IPS-20b (cell line): ENCODE data around the gene ACAP2.

Experiments used
- H3K27ac ChIP-seq: one replicate; pipeline ENCODE4 v1.5.1; 2013; ENCODE audit warnings: low read length
- H3K27me3 ChIP-seq: 2 replicates; pipeline ENCODE4 v1.6.1; 2013; ENCODE audit warnings: mild to moderate bottlenecking, low read length, inconsistent platforms; ENCODE audit not compliant: insufficient read depth
- H3K36me3 ChIP-seq: 2 replicates; pipeline ENCODE4 v1.6.1; 2013; ENCODE audit warnings: low read depth, mild to moderate bottlenecking, inconsistent platforms, low read length, moderate library complexity; ENCODE audit not compliant: insufficient read depth
- H3K4me1 ChIP-seq: 2 replicates; pipeline ENCODE4 v1.6.1; 2013; ENCODE audit warnings: mild to moderate bottlenecking, control low read depth, inconsistent platforms, low read length, moderate library complexity; ENCODE audit not compliant: insufficient read depth
- H3K4me3 ChIP-seq: 2 replicates; pipeline ENCODE4 v1.5.1; 2013; ENCODE audit warnings: mild to moderate bottlenecking, low read length, inconsistent platforms
- H3K9ac ChIP-seq: 2 replicates; pipeline ENCODE4 v1.6.1; 2013; ENCODE audit warnings: low read depth, mild to moderate bottlenecking, inconsistent platforms, low read length, moderate library complexity
- H3K9me3 ChIP-seq: 2 replicates; pipeline ENCODE4 v1.6.1; 2013; ENCODE audit warnings: mild to moderate bottlenecking, low read depth, low read length, inconsistent platforms; ENCODE audit not compliant: insufficient read depth

The ACAP2 gene

DNA sequence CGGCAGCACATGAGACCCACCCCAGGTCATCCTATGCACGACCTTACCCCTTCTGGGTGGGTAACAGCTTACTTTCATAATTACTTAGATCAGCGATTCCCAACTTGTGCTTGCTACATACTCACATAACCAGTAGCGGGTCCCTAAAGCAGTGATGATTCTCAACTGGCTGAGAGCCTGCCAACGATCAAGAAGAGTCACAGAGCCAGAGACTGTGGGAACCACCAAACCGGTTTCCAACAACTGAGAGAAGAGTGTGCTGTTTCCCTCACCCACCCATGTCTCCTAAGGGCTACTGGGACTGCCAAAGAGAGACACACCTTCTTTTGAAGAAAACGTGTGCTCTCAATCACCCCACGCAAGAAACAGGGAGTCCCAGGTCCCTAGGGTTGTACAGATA lies 159.9 kb downstream of the ACAP2 start:
- no peak overlapping the region for H3K4me3 ChIP-seq
- H3K27me3 ChIP-seq: no peaks in the 10 kb centered on the region
- H3K9ac ChIP-seq: no peak overlapping the region
- H3K36me3 ChIP-seq: peaks cover 20% of the 10 kb centered on the region
- H3K9me3 ChIP-seq: no peaks in the 10 kb centered on the region
- no peaks in the 10 kb centered on the region for H3K4me1 ChIP-seq
- no peak overlapping the region for H3K27ac ChIP-seq

DNA sequence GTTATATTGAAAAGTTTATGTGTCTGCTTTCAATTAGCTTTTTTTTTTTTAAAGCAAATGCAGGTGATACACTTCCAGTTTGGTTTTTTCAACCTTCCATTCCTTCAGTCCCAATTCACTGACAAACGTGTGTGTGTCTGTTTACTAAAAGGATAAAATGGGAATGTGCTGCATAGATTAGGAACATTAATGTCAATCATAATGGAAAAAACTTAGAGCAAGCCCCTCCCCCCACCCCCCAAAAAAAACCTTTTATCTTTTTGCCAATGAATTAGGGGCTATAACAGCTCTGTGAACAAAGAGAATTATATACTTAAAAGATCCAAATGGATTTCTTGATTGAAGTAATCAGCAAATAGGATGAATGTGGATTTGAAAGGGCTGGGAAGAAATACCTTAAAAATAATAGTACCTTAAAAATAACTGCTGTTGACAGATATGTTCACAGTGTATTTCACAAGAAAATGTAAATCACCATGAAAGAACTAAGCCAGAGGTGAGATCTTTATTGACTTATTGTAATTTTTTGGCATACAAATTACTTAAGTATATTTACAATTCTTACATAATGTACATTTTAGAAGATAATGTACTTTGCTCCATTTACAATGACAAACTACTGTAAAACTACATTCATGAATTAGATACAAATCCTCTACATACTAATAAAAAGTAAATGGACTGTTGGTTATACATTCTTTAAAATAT lies 168.4 kb downstream of the ACAP2 start:
- Histone ChIP-seq H3K36me3 (no peaks in the 10 kb centered on the region), H3K9me3 (no peaks in the 10 kb centered on the region), H3K4me3 (no peak overlapping the region), H3K4me1 (peaks cover 8% of the 10 kb centered on the region), H3K9ac (no peak overlapping the region), H3K27me3 (no peaks in the 10 kb centered on the region), H3K27ac (no peak overlapping the region)

DNA sequence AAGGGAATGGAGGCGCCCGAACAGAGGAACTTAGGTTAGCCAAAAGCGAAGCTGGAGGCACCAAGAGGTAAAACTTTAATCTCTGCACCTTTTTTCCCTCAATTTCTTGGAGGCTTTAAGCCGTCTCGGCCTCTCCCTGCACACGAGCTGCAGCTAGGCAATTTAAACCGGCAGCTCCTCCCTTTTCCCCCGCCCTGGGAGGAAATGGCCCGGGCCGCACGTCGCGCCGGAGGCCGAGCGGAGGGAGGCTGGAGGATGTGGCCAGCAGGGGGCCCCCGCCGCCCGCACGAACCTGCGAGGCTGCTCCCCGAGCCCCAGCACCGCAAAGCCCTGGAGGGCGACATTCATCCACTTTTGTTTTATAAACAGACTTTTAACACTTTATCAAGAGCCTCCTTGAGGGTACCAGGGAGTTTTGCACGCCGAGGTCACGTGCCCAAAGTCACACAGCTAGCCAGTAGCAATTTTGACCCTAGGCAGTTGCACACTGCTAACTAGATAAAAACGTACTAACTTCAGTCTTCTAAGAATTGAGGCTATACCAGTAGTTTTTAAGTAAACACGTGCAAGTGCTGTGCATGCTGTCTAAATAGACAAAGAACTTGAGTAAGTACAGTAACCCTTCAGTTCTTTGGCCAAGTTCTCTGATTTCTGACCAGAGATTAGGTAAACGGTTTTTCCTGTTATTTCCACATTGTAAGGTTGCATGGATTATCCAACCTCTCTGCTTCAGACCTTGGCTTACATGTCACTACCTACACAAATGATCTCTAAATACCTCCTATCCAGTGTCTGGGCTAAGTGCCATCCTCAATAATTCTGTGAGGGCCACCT lies 171.2 kb downstream of the ACAP2 start:
- Histone ChIP-seq H3K9ac (peak overlapping the region; percentile 90), H3K4me3 (peak overlapping the region; percentile 89), H3K9me3 (no peaks in the 10 kb centered on the region), H3K27me3 (no peaks in the 10 kb centered on the region), H3K27ac (peak overlapping the region; percentile 86), H3K4me1 (peaks cover 11% of the 10 kb centered on the region), H3K36me3 (peaks cover 17% of the 10 kb centered on the region)

DNA sequence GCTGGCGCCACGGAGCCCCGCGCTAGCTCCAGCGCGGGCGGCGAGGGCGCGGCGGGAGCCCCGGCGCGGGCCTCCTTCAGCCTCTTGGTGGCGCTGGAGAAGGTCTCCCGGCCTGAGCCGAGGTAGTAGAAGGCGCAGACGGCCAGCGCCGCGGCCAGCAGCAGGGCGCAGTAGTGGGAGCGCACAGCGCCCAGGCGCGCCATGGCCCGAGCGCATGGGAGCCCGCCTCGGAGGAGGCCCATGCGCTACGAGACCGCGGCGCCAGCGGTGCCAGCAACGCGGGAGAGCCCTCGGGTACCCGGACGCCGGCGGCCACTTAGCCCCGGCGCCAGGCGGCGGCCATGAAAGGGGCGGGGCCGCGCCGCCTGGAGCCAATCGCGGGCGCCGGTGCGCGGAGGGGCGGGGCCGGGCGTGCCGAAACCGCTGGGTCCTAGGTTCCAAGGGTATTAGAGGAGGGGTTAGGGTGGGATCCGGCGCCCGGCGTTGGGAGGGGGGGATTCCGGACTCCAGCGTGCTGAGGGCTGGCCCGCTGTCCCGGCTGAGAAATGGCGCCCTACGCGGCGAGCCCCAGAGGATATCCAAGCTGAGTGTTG lies 171.9 kb downstream of the ACAP2 start, which contains the start of gene XXYLT1:
Gene XXYLT1 (minus strand): TSS at position 343 of the 593 bp plus-strand sequence. CDS start 101 bp downstream, at position 242.
- Histone ChIP-seq H3K27me3 (no peaks in the 10 kb centered on the region), H3K9ac (peak within 1 kb of the TSS; percentile 90), H3K9me3 (no peaks in the 10 kb centered on the region), H3K4me1 (peaks cover 11% of the 10 kb centered on the region), H3K36me3 (peaks cover 23% of the 10 kb centered on the region), H3K4me3 (peak within 1 kb of the TSS; percentile 89), H3K27ac (peak within 1 kb of the TSS; percentile 86)

DNA sequence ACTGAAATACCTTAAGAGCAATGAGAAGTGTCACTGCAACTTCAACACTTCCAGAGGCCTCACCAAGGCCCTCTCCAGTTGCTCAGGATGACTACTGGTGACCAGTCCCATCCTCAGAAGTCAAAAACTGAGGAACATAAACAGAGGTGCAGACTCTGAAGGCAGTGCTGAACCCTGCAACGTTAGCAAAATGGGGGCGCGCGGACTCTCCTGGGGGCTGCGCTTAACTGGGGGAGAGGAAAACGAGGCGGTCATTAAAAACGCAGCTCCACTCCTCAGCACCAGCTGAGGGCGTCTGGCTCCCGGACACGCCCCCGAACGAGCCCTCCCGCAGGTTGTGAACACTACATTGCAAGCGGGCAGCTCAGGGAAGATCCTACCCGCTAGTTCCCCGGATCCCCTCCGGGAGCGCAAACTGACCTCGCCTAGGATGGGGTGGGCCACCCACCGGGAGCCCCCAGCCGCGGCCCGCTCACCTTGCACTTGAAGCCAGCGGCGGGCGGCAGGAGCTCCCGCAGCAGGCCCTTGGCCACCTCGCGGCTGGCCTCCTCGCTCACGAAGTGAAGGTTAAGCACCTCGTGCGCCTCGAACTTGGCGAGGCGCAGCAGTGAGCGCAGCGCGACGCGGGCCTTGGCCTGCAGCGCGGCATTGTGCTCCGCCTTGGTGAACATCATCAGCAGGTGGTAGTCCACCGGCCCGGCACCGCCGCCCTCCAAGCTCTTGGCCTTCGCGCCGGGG lies 172.6 kb downstream of the ACAP2 start:
- Histone ChIP-seq H3K4me1 (peaks cover 11% of the 10 kb centered on the region), H3K9me3 (no peaks in the 10 kb centered on the region), H3K4me3 (peak overlapping the region; percentile 89), H3K36me3 (peaks cover 29% of the 10 kb centered on the region), H3K27me3 (no peaks in the 10 kb centered on the region), H3K9ac (peak overlapping the region; percentile 90; the same call in 1 of the 2 replicates), H3K27ac (no peak overlapping the region)

DNA sequence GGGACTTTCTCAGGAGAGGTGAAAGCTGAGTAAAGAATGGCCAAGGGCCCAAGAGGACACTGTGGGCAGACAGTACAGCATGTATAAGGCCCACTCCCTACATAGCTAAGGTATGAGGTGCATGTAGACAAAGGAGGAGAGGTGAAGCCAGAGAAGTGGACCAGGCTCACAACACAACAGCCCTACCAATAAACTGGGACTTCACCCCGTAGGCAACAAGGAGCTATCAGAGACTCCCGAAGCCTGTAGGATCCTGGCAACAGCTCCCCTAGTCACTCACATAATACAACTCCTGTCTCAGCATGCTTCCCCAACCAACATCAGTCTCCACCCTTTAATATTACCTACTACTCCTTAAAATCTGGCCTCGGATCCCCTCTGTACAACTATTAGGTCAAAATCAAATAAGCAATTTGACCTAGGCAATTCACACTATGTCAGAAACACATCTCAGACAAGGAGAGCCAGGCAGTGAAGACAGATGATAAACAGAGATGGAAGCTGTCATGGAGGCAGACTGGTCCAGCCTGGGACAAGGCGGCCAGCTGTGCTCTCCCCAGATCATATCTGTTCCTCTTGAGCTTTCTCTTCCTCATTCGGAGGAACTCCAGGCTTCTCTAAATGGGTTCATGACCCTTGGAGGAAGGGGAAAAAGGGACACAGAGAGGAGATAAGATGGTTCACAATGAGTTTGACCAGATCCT lies 173.3 kb downstream of the ACAP2 start:
- Histone ChIP-seq H3K4me3 (peak overlapping the region; percentile 89), H3K27ac (no peak overlapping the region), H3K9me3 (no peaks in the 10 kb centered on the region), H3K36me3 (peaks cover 29% of the 10 kb centered on the region), H3K9ac (peak overlapping the region; percentile 90; the same call in 1 of the 2 replicates), H3K4me1 (peaks cover 11% of the 10 kb centered on the region), H3K27me3 (no peaks in the 10 kb centered on the region)

DNA sequence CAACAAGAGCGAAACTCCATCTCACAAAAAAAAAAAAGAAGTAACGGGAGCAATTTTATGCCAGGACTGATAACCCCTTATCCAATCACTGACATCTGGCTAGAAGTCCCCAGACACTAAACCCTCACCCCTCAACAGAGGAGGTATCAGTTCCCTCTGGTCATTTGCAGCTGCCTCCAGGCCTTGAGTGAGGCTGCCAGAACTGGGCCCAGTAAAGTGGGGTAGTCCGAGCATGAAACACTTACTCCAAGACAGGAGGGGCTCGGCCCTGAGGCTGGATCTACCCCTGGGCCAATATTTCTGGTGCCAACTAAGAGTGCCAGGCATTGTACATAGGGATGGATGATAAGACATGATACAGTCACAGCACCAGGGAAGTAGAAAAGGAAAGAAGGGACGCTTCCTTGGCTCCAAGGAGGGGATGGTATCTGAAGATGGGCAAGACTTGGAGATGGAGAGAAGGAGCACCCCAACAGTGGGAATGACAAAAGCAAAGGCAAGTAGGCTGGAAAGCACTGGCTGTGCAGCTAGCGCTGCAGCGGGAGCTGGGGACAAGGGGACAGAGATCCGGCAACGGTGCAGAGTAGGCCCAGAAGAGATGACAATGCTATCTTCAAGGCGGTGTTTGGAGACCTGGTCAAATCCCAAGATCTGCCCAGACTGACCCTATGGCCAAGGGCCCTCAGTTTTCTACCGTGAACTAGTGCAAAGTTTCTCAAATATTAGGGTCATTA lies 174.1 kb downstream of the ACAP2 start:
- Histone ChIP-seq H3K36me3 (peaks cover 29% of the 10 kb centered on the region), H3K27ac (no peak overlapping the region), H3K4me1 (peaks cover 11% of the 10 kb centered on the region), H3K27me3 (no peaks in the 10 kb centered on the region), H3K9ac (0 out of 2 replicates have a peak overlapping the region, but pooled peaks have one; percentile 11), H3K9me3 (no peaks in the 10 kb centered on the region), H3K4me3 (peak overlapping the region; percentile 89; the same call in 1 of the 2 replicates)

DNA sequence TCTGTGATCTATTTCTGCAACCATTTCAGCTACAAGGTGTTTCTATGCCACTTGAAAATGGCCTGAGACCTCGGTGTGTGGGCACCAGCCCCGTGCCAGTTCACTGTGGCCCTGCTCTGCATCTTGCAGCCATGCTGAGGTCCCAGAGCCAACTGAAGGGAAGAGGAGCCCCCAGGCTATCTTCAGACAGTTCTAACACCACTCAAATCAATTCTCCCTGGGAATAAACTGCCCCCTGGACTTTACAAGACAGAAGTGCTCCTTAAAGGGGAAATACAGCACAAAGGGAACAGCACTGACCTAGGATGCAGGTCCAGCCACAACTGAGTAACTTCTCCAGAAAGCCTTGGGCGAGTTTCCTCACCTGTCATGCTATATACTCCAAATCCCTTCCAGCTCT lies 175.7 kb downstream of the ACAP2 start:
- peaks cover 11% of the 10 kb centered on the region for H3K4me1 ChIP-seq
- no peak overlapping the region for H3K9ac ChIP-seq
- no peak overlapping the region for H3K27ac ChIP-seq
- H3K9me3 ChIP-seq: no peaks in the 10 kb centered on the region
- no peaks in the 10 kb centered on the region for H3K27me3 ChIP-seq
- no peak overlapping the region for H3K4me3 ChIP-seq
- H3K36me3 ChIP-seq: peaks cover 35% of the 10 kb centered on the region

DNA sequence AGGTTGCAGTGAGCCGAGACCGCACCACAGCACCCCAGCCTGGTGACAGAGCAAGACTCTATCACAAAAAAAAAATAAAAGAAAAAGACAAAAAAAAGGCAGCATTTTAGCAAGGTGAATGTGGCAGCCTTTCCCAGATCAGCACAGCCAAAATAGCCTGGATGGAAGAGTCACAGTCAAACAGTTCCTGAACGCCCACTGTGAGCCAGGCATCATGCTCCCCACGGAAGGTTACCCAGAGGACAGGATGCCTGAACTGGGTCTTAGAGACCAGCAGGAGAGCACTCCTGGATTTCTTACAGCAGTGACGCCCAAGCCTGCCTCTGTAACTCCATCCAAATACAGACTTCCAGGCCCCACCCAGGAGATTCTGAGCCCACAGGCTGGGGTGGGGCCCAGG lies 176.4 kb downstream of the ACAP2 start:
- no peak overlapping the region for H3K27ac ChIP-seq
- H3K9me3 ChIP-seq: no peaks in the 10 kb centered on the region
- H3K27me3 ChIP-seq: no peaks in the 10 kb centered on the region
- no peak overlapping the region for H3K4me3 ChIP-seq
- H3K36me3 ChIP-seq: peaks cover 35% of the 10 kb centered on the region
- H3K4me1 ChIP-seq: peaks cover 7% of the 10 kb centered on the region; the same call in 1 of the 2 replicates
- no peak overlapping the region for H3K9ac ChIP-seq

DNA sequence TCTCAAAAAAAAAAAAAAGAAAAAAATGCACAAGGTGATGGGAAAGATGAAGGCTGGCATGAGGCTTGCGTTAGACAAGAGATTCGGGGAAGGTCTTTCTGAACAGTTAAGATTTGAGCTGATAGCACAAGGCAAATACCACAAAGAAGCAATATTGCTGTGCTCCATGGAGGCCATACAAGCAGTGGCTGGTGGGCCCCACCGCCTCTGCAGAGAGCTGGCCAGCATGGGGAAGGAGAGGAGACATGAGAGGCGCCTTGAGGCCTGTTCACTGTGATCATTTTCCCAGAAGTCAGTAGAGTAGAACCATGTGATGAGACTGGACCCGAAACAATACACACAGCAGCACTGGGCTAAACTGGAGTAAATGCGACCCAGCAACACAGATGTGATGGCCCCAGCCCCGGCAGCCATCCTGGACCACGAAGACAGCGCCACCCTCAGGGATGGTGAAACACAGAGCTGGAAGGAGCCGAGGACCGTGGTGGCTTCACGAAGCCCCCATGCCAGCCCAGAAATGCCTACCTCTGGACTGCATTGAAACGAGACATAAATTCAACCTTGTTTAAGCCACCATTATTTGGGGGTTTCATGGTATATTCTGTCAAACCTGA lies 177.3 kb downstream of the ACAP2 start:
- no peaks in the 10 kb centered on the region for H3K9me3 ChIP-seq
- H3K36me3 ChIP-seq: peaks cover 35% of the 10 kb centered on the region
- no peak overlapping the region for H3K27ac ChIP-seq
- H3K9ac ChIP-seq: no peak overlapping the region
- no peaks in the 10 kb centered on the region for H3K27me3 ChIP-seq
- H3K4me3 ChIP-seq: no peak overlapping the region
- H3K4me1 ChIP-seq: peaks cover 7% of the 10 kb centered on the region; the same call in 1 of the 2 replicates
